B cell (primary cell): ENCODE data around the gene SYNE1. TPM values are rescaled to one million over a fixed set of nuclear protein-coding genes. Genes with fewer than 3 reads are reported as not detected.

Source experiments
- ATAC-seq: fragments of 200-7000 bp; cut with Tn5 transposase; one replicate; pipeline ENCODE4 v1.10.0; 2021; ENCODE audit warnings: low read depth, mild to moderate bottlenecking, moderate number of reproducible peaks, moderate library complexity
- CTCF ChIA-PET: fragments of 350-600 bp; sonication (Branson Sonifier 250); formaldehyde crosslinking; loops from one replicate; lab custom pipeline; 2021; ENCODE audit warnings: antibody characterized with exemption, inconsistent platforms; lab: Charles Lee
- POLR2A ChIA-PET: fragments of 350-600 bp; sonication (Branson Sonifier 250); formaldehyde crosslinking; loops from one replicate; lab custom pipeline; 2021; ENCODE audit warnings: antibody characterized with exemption; lab: Charles Lee
- DNase-seq: peaks from one replicate; pipeline ENCODE4 v3.0.0; 2013
- H2AFZ ChIP-seq: 2 replicates; pipeline ENCODE4 v1.6.1; 2012; ENCODE audit warnings: mild to moderate bottlenecking, low read depth, low read length; ENCODE audit not compliant: insufficient read depth, poor library complexity, severe bottlenecking
- H3K27ac ChIP-seq, 2 donors: 1 replicate in 1 of 2; 2 replicates in 1 of 2; pipeline ENCODE4 v1.5.1; 2012 to 2013; ENCODE audit warnings: low read length in 2 of 2, mild to moderate bottlenecking in 2 of 2, moderate library complexity in 1 of 2
- H3K27me3 ChIP-seq, 4 experiments: fragments of 200-600 bp in 1 of 4; sonication (generic) in 1 of 4; replicated peaks in 1 of 4; 1 replicate in 2 of 4; 2 replicates in 2 of 4; pipeline versions ENCODE4 v1.6.1 to v1.7.0; 2013 to 2016; ENCODE audit warnings: low read length in 3 of 4, mild to moderate bottlenecking in 2 of 4, mixed read lengths in 1 of 4, moderate library complexity in 1 of 4; ENCODE audit not compliant: insufficient read depth in 4 of 4, control insufficient read depth in 3 of 4; ENCODE audit errors: control extremely low read depth in 1 of 4
- H3K36me3 ChIP-seq, 2 experiments: replicated peaks in 1 of 2; 1 replicate in 1 of 2; 2 replicates in 1 of 2; pipeline versions ENCODE4 v1.6.1 to v1.7.1; 2013; ENCODE audit warnings: low read length in 1 of 2; ENCODE audit not compliant: insufficient read depth in 2 of 2, control insufficient read depth in 1 of 2; ENCODE audit errors: control extremely low read depth in 1 of 2, extremely low read depth in 1 of 2
- H3K4me1 ChIP-seq, 2 donors: fragments of 200-600 bp in 1 of 2; sonication (generic) in 1 of 2; 1 replicate in 1 of 2; 2 replicates in 1 of 2; pipeline versions ENCODE4 v1.5.1 to v1.6.1; 2013 to 2017; ENCODE audit warnings: low read length in 2 of 2; ENCODE audit not compliant: control insufficient read depth in 2 of 2, insufficient read depth in 2 of 2
- H3K4me2 ChIP-seq: replicated peaks from 2 replicates; pipeline ENCODE3; 2012; ENCODE audit warnings: mild to moderate bottlenecking, low read depth, low read length; ENCODE audit not compliant: poor library complexity, severe bottlenecking
- H3K4me3 ChIP-seq, 5 experiments: fragments of 200-600 bp in 1 of 5; sonication (generic) in 1 of 5; 1 replicate in 3 of 5; 2 replicates in 2 of 5; pipeline versions ENCODE4 v1.5.1 to v1.7.0; 2011 to 2016; ENCODE audit warnings: low read length in 4 of 5, mild to moderate bottlenecking in 4 of 5, low read depth in 2 of 5, control low read depth in 1 of 5, moderate library complexity in 1 of 5; ENCODE audit not compliant: insufficient read depth in 1 of 5; ENCODE audit errors: control extremely low read depth in 1 of 5, extremely low read depth in 1 of 5
- H3K79me2 ChIP-seq: fragments of 200-600 bp; sonication (generic); one replicate; pipeline ENCODE4 v1.6.0; 2016; ENCODE audit warnings: low read length; ENCODE audit not compliant: control insufficient read depth, insufficient read depth
- H3K9ac ChIP-seq: fragments of 200-600 bp; sonication (generic); 2 replicates; pipeline ENCODE4 v1.6.1; 2017; ENCODE audit warnings: mild to moderate bottlenecking, low read length, moderate library complexity
- H3K9me3 ChIP-seq, 3 donors: one replicate each; pipeline versions ENCODE4 v1.6.1 to v1.7.1; 2013; ENCODE audit warnings: low read length in 2 of 3; ENCODE audit not compliant: control insufficient read depth in 2 of 3, insufficient read depth in 1 of 3; ENCODE audit errors: control extremely low read depth in 1 of 3
- H4K20me1 ChIP-seq: 2 replicates; pipeline ENCODE4 v1.6.0; 2012; ENCODE audit warnings: mild to moderate bottlenecking, low read length; ENCODE audit not compliant: insufficient read depth, control insufficient read depth, poor library complexity, severe bottlenecking
- H3K27ac Mint-ChIP-seq: one replicate; pipeline ENCODE4 v1.8.0; 2021; ENCODE audit warnings: mixed read lengths
- H3K27me3 Mint-ChIP-seq: one replicate; pipeline ENCODE4 v1.8.0; 2021; ENCODE audit warnings: mixed read lengths
- H3K4me1 Mint-ChIP-seq: one replicate; pipeline ENCODE4 v1.8.0; 2021; ENCODE audit warnings: mixed read lengths
- H3K4me3 Mint-ChIP-seq: one replicate; pipeline ENCODE4 v1.8.0; 2021; ENCODE audit warnings: mixed read lengths
- H3K9me3 Mint-ChIP-seq: one replicate; pipeline ENCODE4 v1.8.0; 2022; ENCODE audit warnings: mixed read lengths; ENCODE audit not compliant: insufficient read depth
- CTCF ChIP-seq: fragments of 200-600 bp; IDR thresholded peaks from one replicate; pipeline ENCODE4 v1.8.0; 2022; ENCODE audit warnings: antibody characterized with exemption, mild to moderate bottlenecking
- EZH2 ChIP-seq: IDR thresholded peaks from 2 replicates; pipeline ENCODE4 v1.6.1; 2012; ENCODE audit warnings: borderline replicate concordance, low read depth, mild to moderate bottlenecking, moderate library complexity, low read length; ENCODE audit not compliant: insufficient read depth, poor library complexity, severe bottlenecking
- WGBS: methylation state at CpG from one replicate; pipeline ENCODE4 v1.1.5; 2013; ENCODE audit warnings: missing lambda C conversion rate; ENCODE audit not compliant: insufficient coverage; 5-methylcytosine and 5-hydroxymethylcytosine counted together
- intact Hi-C: fragments of 100-400 bp; cut with micrococcal nuclease; formaldehyde crosslinking; loops from one replicate; pipeline ENCODE4 v1.10.0; 2022
- polyA plus RNA-seq: library from polyadenylated mRNA; depleted of rRNA; stranded (reverse); fragments of >200 nt; gene quantifications from 2 replicates; pipeline ENCODE4 v1.2.3, GENCODE V29; 2012
- total RNA-seq, 2 donors: library from RNA; stranded (reverse); fragments of 120-200 nt in 1 of 2; gene quantifications; 1 replicate in 1 of 2; 2 replicates in 1 of 2; pipeline versions ENCODE4 v1.2.3 to v1.2.4, GENCODE V29; 2013 to 2022

SYNE1 gene
- total and polyA plus RNA-seq, 2 donors (not counting 1 experiment from before 2014, with no cell fraction given): 49.2 to 108 TPM

- Histone ChIP-seq H4K20me1 (no peaks in the 10 kb centered on the region), H3K4me1 (no peaks in the 10 kb centered on the region), H3K79me2 (no peaks in the 10 kb centered on the region), H3K27ac (no peak overlapping the region), H3K9ac (no peak overlapping the region), H3K27me3 (no peaks in the 10 kb centered on the region), H3K4me3 (no peak overlapping the region), H2AFZ (no peak overlapping the region), H3K4me2 (no peak overlapping the region), H3K9me3 (no peaks in the 10 kb centered on the region), H3K36me3 (no peaks in the 10 kb centered on the region)
- 100% methylated on average over 1 of the region's 6 CpGs for WGBS
- Mint-ChIP-seq H3K4me1 (no peaks in the 10 kb centered on the region), H3K27me3 (no peaks in the 10 kb centered on the region), H3K9me3 (no peaks in the 10 kb centered on the region), H3K27ac (no peak overlapping the region), H3K4me3 (no peak overlapping the region)
- DNase-seq (no peak), ATAC-seq (no peak)
- CTCF ChIA-PET: no interaction called here
- POLR2A ChIA-PET: no interaction called here
- intact Hi-C loops: no loop called here
- TF ChIP-seq CTCF (no peak), EZH2 (no peak)
Observed at GRCh38 chr6:152353440-152353839, 283.7 kb downstream of the SYNE1 start.

- no peaks in the 10 kb centered on the region for H3K27me3 ChIP-seq
- H3K36me3 ChIP-seq: no peaks in the 10 kb centered on the region
- Mint-ChIP-seq H3K4me1 (no peaks in the 10 kb centered on the region), H3K27me3 (peaks cover 2% of the 10 kb centered on the region), H3K4me3 (no peak overlapping the region), H3K27ac (no peak overlapping the region), H3K9me3 (no peaks in the 10 kb centered on the region)
- no peak overlapping the region for H3K9ac ChIP-seq
- no peaks in the 10 kb centered on the region for H4K20me1 ChIP-seq
- intact Hi-C loops: no loop called here
- ATAC-seq (no peak), DNase-seq (no peak)
- 67% methylated on average over 3 of the region's 5 CpGs for WGBS
- H3K27ac ChIP-seq: no peak overlapping the region
- H3K4me1 ChIP-seq: no peaks in the 10 kb centered on the region
- no peaks in the 10 kb centered on the region for H3K79me2 ChIP-seq
- CTCF ChIA-PET: interaction anchor here (3.8 kb wide), 1 partner anchor 13 kb away, joined by 16 read pairs; no protein-coding TSS in a partner anchor
- POLR2A ChIA-PET: no interaction called here
- no peaks in the 10 kb centered on the region for H3K9me3 ChIP-seq
- no peak overlapping the region for H3K4me2 ChIP-seq
- no peak overlapping the region for H2AFZ ChIP-seq
- no peak overlapping the region for H3K4me3 ChIP-seq
- TF ChIP-seq CTCF: no peak
- no peak for TF ChIP-seq EZH2
Observed at GRCh38 chr6:152351742-152352141, 285.4 kb downstream of the SYNE1 start.
